Measurements from ENCODE around the gene ADAMTSL1.

ADAMTSL1 gene, protein sequence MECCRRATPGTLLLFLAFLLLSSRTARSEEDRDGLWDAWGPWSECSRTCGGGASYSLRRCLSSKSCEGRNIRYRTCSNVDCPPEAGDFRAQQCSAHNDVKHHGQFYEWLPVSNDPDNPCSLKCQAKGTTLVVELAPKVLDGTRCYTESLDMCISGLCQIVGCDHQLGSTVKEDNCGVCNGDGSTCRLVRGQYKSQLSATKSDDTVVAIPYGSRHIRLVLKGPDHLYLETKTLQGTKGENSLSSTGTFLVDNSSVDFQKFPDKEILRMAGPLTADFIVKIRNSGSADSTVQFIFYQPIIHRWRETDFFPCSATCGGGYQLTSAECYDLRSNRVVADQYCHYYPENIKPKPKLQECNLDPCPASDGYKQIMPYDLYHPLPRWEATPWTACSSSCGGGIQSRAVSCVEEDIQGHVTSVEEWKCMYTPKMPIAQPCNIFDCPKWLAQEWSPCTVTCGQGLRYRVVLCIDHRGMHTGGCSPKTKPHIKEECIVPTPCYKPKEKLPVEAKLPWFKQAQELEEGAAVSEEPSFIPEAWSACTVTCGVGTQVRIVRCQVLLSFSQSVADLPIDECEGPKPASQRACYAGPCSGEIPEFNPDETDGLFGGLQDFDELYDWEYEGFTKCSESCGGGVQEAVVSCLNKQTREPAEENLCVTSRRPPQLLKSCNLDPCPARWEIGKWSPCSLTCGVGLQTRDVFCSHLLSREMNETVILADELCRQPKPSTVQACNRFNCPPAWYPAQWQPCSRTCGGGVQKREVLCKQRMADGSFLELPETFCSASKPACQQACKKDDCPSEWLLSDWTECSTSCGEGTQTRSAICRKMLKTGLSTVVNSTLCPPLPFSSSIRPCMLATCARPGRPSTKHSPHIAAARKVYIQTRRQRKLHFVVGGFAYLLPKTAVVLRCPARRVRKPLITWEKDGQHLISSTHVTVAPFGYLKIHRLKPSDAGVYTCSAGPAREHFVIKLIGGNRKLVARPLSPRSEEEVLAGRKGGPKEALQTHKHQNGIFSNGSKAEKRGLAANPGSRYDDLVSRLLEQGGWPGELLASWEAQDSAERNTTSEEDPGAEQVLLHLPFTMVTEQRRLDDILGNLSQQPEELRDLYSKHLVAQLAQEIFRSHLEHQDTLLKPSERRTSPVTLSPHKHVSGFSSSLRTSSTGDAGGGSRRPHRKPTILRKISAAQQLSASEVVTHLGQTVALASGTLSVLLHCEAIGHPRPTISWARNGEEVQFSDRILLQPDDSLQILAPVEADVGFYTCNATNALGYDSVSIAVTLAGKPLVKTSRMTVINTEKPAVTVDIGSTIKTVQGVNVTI (N-terminal part only)

DNA sequence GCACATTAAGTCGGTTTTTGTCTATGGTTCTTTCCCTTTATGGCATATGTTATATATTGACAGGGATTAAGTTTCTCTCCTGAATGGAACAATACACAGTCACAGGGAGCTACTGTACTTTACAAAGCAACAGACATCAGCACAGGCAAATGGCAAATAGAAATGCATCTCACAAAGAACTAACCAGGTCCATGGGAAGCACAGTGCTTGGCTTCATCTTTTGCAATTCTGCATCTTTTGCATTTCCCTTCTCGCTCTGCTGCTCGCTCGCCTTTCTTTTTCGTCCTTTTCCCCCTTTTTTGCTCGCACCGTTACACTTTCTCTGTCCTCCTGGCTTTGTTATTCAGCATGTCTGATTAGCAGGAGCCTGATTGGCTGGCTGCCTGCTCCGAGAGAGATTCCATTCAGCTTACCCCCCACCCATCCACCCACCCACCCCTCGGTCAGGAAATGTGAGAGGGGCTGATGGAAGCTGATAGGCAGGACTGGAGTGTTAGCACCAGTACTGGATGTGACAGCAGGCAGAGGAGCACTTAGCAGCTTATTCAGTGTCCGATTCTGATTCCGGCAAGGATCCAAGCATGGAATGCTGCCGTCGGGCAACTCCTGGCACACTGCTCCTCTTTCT, at the start of gene ADAMTSL1:
Gene ADAMTSL1 (plus strand): TSS at position 502 of the 628 bp plus-strand sequence. CDS start 80 bp downstream, at position 582.
- no peak for DNase-seq

DNA sequence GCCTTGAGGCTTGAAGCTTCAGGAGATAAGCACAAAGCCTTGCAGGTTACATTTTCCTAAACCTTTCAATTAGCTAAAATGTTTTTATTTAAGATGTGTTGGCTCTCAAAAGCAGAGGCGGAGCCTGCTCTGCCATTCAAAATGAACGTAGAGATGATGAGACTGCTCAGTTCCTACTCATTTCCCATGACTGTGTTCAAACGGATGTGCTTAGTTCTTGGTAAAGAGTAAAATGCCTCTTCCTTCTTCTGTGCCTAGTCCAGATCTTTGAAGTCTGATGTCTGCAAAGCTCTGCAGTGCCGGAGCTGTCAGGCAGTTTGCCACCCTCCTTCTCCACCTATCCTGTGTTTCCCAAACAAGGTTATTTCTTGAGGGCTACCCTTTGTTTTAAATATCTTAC, 46.3 kb upstream of the ADAMTSL1 start:
- DNase-seq, result no peak

DNA sequence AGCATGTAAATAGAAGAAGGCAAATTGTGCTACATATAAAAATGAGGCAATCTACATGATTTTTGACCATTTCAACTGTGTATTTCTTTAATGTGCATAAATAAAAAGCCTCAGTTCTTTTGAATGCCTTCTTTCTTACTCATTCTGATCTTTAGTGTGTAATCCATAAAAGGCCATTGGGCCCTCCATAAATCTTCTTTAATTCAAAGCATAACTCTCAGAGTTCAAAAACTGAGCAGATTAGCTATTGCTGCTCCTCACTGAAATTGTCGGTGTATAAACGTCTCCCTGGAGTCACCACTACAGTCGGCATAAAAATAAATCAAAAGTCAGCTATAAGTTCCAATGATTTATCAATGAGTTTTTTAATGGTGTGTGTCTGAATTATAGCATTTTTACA, 45.3 kb upstream of the ADAMTSL1 start:
- no peak for DNase-seq

DNA sequence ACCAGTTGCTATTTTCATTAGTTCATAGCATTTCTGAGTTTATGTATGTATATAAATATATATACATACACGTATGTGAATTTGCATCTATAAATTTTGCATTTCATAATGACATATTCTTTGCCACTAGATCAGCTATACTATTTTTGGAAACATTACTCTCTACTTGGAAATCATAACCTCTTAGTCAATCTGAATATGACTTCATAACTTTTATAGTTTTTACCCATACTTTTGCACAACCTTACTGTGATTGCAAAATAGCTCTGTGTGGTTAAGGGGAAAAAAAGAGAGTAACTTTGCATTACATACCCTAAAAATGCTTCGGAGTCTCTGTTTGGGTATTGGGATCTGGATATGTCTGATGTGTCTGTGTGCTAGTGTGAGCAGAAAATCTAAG, 44.9 kb upstream of the ADAMTSL1 start:
- DNase-seq, result no peak

GRCh38 chr9:18433620-18434019, 40.3 kb upstream of the ADAMTSL1 start:
- no peak for DNase-seq

DNA sequence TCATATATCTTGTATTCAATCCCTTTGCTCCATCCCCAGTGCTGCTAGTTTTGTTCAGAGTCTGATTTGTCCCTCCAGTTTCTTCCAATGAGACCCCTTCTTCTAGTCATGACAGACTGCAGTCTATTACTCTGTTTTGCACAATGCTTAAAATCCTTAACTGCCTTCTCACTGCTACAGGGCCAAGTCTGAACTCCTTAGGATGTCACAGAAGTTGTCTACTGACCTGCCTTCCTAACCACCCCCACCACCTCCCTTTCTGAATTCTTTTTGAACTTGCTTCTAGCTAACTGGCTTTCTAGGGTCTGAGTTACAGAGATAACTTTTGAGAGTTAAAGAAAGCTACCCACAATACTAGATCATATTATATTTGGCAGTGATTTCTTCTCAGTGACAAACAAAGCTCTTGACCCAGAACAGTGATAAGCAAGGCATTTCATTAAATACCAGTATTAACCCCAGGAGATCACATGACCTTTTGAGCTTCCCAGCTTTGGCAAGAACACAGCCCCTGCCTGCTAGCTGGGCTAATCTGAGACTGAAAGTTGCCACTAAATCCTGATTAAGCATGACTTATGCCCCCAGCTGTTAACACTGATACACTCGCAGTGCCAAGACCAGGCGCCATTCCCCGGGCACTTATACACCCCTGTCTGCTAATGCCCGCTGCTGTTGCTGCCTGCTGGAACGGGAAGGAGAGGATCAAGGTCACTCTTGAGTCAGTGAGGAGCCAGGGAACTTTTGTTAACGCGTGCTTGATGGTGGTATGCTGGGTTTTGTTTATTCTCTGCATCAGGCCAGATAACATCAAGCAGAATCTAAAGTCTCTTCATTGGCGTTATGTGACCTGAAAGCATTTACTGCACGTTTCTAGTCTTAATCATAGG, 36.4 kb upstream of the ADAMTSL1 start:
- peak; percentile 10 for DNase-seq

DNA sequence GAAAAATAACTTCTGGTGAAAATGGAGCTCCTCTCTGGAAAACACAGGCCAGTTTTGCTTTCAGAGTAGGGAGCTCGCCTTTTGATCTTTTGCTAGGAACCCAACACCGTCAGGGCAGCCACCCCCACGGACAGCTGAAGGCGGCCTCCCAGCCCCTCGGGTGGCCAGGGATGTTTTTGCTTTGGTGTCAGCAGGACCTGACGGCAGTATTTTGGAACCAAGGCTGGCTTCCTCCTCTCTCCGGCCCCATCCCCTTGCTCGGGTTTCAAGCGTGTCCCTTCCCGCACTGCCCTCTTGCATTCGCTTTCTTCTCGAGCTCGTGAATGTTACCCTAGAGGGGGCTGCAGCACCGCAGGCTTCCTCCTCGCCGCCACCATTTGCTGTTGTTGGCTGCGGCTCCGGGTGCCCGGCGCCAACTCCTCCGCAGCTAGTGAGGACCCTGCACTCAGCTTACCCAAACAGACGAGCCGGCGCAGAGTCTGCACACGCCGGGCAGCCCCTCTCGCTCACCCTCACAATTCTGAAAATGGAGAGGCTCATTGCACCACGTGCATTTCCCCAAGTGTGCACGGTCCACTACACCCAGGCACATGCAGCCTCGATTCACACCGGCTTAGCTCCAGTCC, 35.5 kb upstream of the ADAMTSL1 start:
- DNase-seq, result no peak

DNA sequence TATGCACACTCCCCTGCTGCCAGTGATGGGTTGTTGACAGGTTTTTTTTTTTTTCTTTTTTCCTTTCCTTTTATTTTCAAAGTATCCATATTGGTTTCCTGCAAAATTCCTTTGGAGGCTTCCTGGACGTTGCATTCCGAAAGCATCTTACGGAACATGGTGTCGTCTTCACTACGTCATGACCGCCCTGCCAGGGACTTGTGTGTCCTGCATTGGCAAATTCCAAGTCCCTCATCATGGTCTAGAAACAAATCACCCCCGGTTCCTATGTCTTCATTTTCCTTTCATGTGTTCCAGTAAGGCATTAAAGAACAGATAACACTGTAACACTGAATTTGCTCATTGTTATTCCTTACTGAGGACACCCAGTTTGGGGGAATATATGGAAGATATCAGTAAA, 35.0 kb upstream of the ADAMTSL1 start:
- DNase-seq, result no peak

- no peak for DNase-seq
Observed at GRCh38 chr9:18441261-18441660, 32.7 kb upstream of the ADAMTSL1 start.

GRCh38 chr9:18442629-18443491, 31.1 kb upstream of the ADAMTSL1 start:
- DNase-seq, result peak; percentile 72

DNA sequence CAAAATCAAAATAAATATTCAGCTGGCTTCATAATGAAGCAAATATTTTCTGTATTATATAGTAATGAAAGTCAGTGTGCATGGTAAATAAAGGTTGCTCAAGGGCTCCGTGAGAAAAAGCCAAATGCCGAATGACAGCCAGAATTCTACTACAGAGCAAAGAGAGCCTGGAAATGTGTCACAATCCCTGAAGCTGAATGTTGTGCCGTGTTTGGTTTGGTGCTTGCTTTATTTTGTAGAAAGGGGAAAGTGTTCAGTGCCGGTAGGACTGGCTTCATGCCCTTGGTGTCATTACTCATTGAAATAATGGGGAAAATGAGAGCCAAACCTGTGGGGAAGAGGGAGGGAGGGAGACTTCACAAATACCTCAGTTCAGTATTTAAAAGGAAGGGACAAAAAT, 26.8 kb upstream of the ADAMTSL1 start:
- no peak for DNase-seq

DNA sequence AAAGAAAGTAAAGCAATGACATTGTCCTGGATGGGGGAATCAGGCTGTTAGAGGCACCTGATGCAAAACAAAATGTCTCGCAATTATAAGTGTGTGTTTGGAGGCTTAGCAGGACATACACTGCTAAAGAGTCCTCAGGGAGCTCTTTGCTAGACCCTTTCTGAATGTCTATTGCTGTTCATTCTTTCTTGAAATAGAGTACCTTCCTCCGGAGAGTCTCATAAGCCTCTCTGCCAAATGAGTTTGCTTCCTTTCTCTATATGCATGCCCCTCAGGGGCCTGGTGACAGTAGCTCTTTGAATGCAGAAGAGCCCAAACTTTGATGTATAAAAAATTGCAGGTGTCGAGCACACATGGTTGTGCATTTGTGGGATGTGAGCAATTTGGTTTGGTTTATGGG, 26.4 kb upstream of the ADAMTSL1 start:
- DNase-seq, result no peak

GRCh38 chr9:18448101-18448500, 25.9 kb upstream of the ADAMTSL1 start:
- DNase-seq, result no peak

- DNase-seq, result no peak
Observed at GRCh38 chr9:18451406-18451805, 22.5 kb upstream of the ADAMTSL1 start.

GRCh38 chr9:18452276-18452675, 21.7 kb upstream of the ADAMTSL1 start:
- no peak for DNase-seq

GRCh38 chr9:18456624-18457237, 17.2 kb upstream of the ADAMTSL1 start:
- DNase-seq, result no peak

DNA sequence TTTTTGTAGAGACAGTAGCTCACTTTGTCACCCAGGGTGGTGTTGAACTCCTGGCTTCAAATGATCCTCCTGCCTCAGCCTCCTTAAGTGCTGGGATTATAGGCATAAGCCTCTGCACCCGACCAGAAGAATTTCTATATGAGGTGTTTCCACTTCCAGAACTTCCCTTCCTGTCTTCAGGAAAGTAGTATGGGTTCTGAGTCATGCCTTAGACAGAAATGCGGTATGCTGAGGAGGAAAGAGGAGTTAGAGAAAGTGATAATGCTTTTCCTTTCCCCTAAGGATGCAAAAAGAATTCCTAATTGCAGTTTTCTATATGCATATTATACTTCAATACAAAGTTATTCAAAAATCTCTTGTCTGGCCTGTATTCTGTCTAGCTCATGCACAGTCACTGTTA, 16.4 kb upstream of the ADAMTSL1 start:
- no peak for DNase-seq

- no peak for DNase-seq
Observed at GRCh38 chr9:18459962-18460584, 13.9 kb upstream of the ADAMTSL1 start.

- no peak for DNase-seq
Observed at GRCh38 chr9:18461496-18461895, 12.5 kb upstream of the ADAMTSL1 start.
